Caki2 (cell line): ENCODE data around the gene CFAP20DC. TPM values are rescaled to one million over a fixed set of nuclear protein-coding genes. Genes with fewer than 3 reads are reported as not detected.

ENCODE experiments used
- DNase-seq: peaks from one replicate; pipeline ENCODE4 v3.0.0-alpha.2; 2015; ENCODE audit warnings: low read depth
- in situ Hi-C: cut with HindIII; loops from 2 replicates; pipeline ENCODE4 v1.10.0; 2016; ENCODE audit warnings: low sequenced_read_pairs, low pct_unique_long_range_greater_than_20kb, mixed read lengths
- total RNA-seq: library from RNA; depleted of rRNA; stranded (reverse); fragments of >200 nt; shearing (Covaris generic); gene quantifications from 2 replicates; pipeline ENCODE4 v1.2.3, GENCODE V29; 2014; ENCODE audit warnings: low replicate concordance

The CFAP20DC gene
- total RNA-seq, 1 experiment from 2014 or later, result 8.3 TPM

- in situ Hi-C loops, result no loop called here
- DNase-seq, result no peak
Measured at GRCh38 chr3:58793938-58794337, 255.9 kb downstream of the CFAP20DC start.

- in situ Hi-C loops, result no loop called here
- DNase-seq, result no peak
Measured at GRCh38 chr3:58792921-58793451, 256.8 kb downstream of the CFAP20DC start.

GRCh38 chr3:58789385-58789784 is 260.4 kb downstream of the CFAP20DC start:
- in situ Hi-C loops, result no loop called here
- no peak for DNase-seq

- DNase-seq, result no peak
- in situ Hi-C loops, result no loop called here
Measured at GRCh38 chr3:58784888-58785287, 264.9 kb downstream of the CFAP20DC start.

- no peak for DNase-seq
- in situ Hi-C loops, result no loop called here
Measured at GRCh38 chr3:58784425-58784824, 265.4 kb downstream of the CFAP20DC start.

GRCh38 chr3:58783845-58784244 is 266.0 kb downstream of the CFAP20DC start:
- in situ Hi-C loops, result no loop called here

GRCh38 chr3:58779934-58780333 is 269.9 kb downstream of the CFAP20DC start:
- no peak for DNase-seq
- in situ Hi-C loops, result no loop called here

More at GRCh38 chr3:58783845-58784244, 266.0 kb downstream of the CFAP20DC start:
- no peak for DNase-seq

GRCh38 chr3:58776231-58776630 is 273.6 kb downstream of the CFAP20DC start:
- in situ Hi-C loops, result no loop called here
- DNase-seq, result no peak

- no peak for DNase-seq
- in situ Hi-C loops, result no loop called here
Measured at GRCh38 chr3:58772462-58772861, 277.4 kb downstream of the CFAP20DC start.

- DNase-seq, result no peak
- in situ Hi-C loops, result no loop called here
Measured at GRCh38 chr3:58769065-58769464, 280.8 kb downstream of the CFAP20DC start.

GRCh38 chr3:58766587-58767282 is 283.1 kb downstream of the CFAP20DC start:
- in situ Hi-C loops, result no loop called here

GRCh38 chr3:58755150-58755549 is 294.7 kb downstream of the CFAP20DC start:
- no peak for DNase-seq
- in situ Hi-C loops, result no loop called here

More at GRCh38 chr3:58766587-58767282, 283.1 kb downstream of the CFAP20DC start:
- no peak for DNase-seq

- no peak for DNase-seq
- in situ Hi-C loops, result no loop called here
Measured at GRCh38 chr3:58754074-58754473, 295.8 kb downstream of the CFAP20DC start.

- DNase-seq, result no peak
- in situ Hi-C loops, result no loop called here
Measured at GRCh38 chr3:58751882-58752567, 297.8 kb downstream of the CFAP20DC start.

- no peak for DNase-seq
- in situ Hi-C loops, result no loop called here
Measured at GRCh38 chr3:58751235-58751634, 298.6 kb downstream of the CFAP20DC start.

- DNase-seq, result no peak
- in situ Hi-C loops, result no loop called here
Measured at GRCh38 chr3:58749948-58750347, 299.9 kb downstream of the CFAP20DC start.

GRCh38 chr3:58748024-58748423 is 301.8 kb downstream of the CFAP20DC start:
- in situ Hi-C loops, result no loop called here
- DNase-seq, result no peak

GRCh38 chr3:58746758-58747157 is 303.1 kb downstream of the CFAP20DC start:
- in situ Hi-C loops, result no loop called here
- no peak for DNase-seq

- DNase-seq, result no peak
- in situ Hi-C loops, result no loop called here
Measured at GRCh38 chr3:58743296-58743695, 306.5 kb downstream of the CFAP20DC start.
